ENCODE results near the gene LRRC8C.

GRCh38 chr1:89640440-89640839 is 7.5 kb downstream of the LRRC8C start:
- TF ChIP-seq POLR2AphosphoS5 (IDR thresholded peaks at IDR 0.05), result no peak
- no peak for TF ChIP-seq CTCF (IDR thresholded peaks at IDR 0.05 in 8 of 11, conservative IDR thresholded peaks at IDR 0.05 in 3 of 11)

Measured in spleen (tissue), 7 donors.